Measurements from ENCODE around the gene DIP2A. TPM values are rescaled to one million over a fixed set of nuclear protein-coding genes. Genes with fewer than 3 reads are reported as not detected.
A peak's percentile ranks its signal among the peaks of the same experiment; 100 is the strongest.

DIP2A gene
- total and polyA plus RNA-seq, 2 of the 13 experiments (the other 11 are each of a cell fraction or from before 2014, with no cell fraction given): 18.5 to 37.6 TPM

- TF ChIP-seq HOXA9 (CRISPR knock-in tag; IDR thresholded peaks at IDR 0.05; ENCODE audit: borderline replicate concordance): no peak
- TF ChIP-seq RFXANK (CRISPR knock-in tag; IDR thresholded peaks at IDR 0.05): 0 out of 2 replicates have a peak, but pooled peaks have one; percentile 41
- no peak for TF ChIP-seq ELF4 (CRISPR knock-in tag; IDR thresholded peaks at IDR 0.05; ENCODE audit: borderline replicate concordance)
- TF ChIP-seq ZNF839 (CRISPR knock-in tag; IDR thresholded peaks at IDR 0.05; ENCODE audit: borderline replicate concordance): no peak
- no peak for TF ChIP-seq ZNF775 (CRISPR knock-in tag; IDR thresholded peaks at IDR 0.05; ENCODE audit: borderline replicate concordance)
- no peak for TF ChIP-seq ZNF678 (CRISPR knock-in tag; IDR thresholded peaks at IDR 0.05)
- TF ChIP-seq MED13 (CRISPR knock-in tag; IDR thresholded peaks at IDR 0.05): no peak
- TF ChIP-seq, protein P1, sequence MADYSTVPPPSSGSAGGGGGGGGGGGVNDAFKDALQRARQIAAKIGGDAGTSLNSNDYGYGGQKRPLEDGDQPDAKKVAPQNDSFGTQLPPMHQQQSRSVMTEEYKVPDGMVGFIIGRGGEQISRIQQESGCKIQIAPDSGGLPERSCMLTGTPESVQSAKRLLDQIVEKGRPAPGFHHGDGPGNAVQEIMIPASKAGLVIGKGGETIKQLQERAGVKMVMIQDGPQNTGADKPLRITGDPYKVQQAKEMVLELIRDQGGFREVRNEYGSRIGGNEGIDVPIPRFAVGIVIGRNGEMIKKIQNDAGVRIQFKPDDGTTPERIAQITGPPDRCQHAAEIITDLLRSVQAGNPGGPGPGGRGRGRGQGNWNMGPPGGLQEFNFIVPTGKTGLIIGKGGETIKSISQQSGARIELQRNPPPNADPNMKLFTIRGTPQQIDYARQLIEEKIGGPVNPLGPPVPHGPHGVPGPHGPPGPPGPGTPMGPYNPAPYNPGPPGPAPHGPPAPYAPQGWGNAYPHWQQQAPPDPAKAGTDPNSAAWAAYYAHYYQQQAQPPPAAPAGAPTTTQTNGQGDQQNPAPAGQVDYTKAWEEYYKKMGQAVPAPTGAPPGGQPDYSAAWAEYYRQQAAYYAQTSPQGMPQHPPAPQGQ (CRISPR knock-in tag; IDR thresholded peaks at IDR 0.05; ENCODE audit: borderline replicate concordance): no peak
- TF ChIP-seq NAIF1 (CRISPR knock-in tag; IDR thresholded peaks at IDR 0.05; ENCODE audit: borderline replicate concordance): no peak
- TF ChIP-seq ZSCAN31 (CRISPR knock-in tag; IDR thresholded peaks at IDR 0.05; ENCODE audit: low read depth): no peak
- no peak for TF ChIP-seq YEATS4 (CRISPR knock-in tag; IDR thresholded peaks at IDR 0.05; ENCODE audit: borderline replicate concordance)
- no peak; the same call in 1 of the 2 replicates for TF ChIP-seq SKIL (CRISPR knock-in tag; IDR thresholded peaks at IDR 0.05; ENCODE audit: borderline replicate concordance)
- no peak for TF ChIP-seq GATAD1 (CRISPR knock-in tag; IDR thresholded peaks at IDR 0.05)
- peak; percentile 46; the same call in 1 of the 2 replicates for TF ChIP-seq ZGPAT (CRISPR knock-in tag; IDR thresholded peaks at IDR 0.05)
- TF ChIP-seq ZFX (CRISPR knock-in tag; IDR thresholded peaks at IDR 0.05; ENCODE audit: low read depth): no peak
- TF ChIP-seq RARA (CRISPR knock-in tag; IDR thresholded peaks at IDR 0.05): peak; percentile 83
- no peak for TF ChIP-seq ZNF496 (CRISPR knock-in tag; IDR thresholded peaks at IDR 0.05; ENCODE audit: insufficient replicate concordance)
- TF ChIP-seq U2AF2 (IDR thresholded peaks at IDR 0.05; ENCODE audit: low read depth, low read length): no peak
- no peak for TF ChIP-seq KLF13 (CRISPR knock-in tag; IDR thresholded peaks at IDR 0.05)
- TF ChIP-seq SOX6 (IDR thresholded peaks at IDR 0.05): no peak
- peak; percentile 36 for TF ChIP-seq SOX6 (CRISPR knock-in tag; IDR thresholded peaks at IDR 0.05)
Observed at GRCh38 chr21:46598581-46599572, 140.2 kb downstream of the DIP2A start (continued).

Measured in HepG2 (cell line).